Measurements from ENCODE around the gene DNHD1.

DNHD1 gene

DNA sequence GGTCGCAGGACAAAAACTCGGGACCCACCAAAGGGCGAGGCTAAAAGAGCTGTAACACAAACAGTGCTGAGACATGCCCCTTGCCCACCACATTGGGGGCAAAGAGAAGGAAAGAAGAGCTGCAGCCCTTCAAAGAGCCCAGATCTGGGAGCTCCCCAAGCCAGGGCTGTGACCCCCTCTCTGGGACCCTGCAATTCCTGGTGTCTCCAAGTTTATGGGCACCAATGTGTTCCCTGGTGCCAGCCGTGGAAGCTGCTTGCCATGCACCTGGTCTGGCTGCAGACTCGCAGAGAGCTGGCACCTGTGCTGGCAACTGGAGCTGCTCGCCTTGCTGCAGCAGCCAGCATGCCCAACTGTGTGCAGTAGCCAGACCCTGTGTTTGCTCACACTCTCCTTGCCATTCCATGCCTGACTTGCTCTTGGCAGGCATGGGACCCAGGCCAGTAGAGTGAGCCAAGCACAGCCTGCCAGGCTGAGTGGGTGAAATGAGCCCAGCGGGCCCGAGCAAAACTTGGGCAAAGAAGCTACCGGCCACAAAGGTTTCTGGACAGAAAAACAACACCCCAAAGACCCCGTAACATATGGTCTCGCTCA, 90.4 kb downstream of the DNHD1 start:
- no peak for DNase-seq (ENCODE audit: low spot score)

DNA sequence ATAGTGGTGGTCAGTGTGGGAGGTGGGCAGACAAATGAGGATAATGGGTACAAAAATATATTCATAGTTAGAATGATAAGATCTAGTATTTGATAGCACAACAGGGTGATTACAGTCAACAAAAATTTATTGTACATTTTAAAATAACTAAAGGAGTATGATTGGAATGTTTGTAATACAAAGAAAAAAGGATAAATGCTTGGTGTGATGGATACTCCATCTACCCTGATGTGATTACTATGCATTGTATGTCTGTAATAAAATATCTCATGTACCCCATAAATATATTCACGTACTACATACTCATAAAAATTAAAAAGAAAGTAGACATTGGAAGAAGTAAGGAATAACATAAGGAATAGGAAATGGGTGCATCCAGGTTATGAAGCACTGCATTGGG, 90.9 kb downstream of the DNHD1 start:
- DNase-seq (ENCODE audit: low spot score), result no peak

DNA sequence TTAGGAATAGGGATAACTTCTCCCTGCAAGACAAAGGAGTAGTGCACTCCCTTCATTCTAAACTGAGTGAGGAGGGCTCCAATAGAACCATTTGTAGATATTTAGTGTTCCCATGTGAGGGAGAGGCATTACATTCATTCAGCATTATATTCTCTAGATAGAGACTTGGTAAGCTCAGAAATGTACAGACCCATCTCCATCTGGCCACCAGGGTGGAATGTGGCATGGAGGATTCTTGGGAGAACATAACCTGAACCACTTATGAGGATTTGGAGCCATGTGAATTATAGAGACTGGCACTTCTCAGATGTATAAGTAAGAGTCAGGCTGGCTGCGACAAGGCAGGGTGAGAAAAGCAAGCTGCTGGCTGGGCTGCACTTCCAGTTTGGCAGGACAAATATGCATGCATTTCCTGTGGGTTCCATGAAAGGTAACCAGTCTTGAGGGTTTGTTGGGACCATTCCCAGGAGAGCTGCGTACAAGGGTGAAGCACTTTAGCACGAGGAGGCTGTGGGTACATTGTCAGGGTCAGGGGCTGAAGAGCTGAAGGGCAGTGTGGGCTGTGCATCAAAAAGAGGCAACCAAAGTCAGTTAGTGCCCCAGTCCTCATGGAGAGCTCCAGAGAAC, 97.2 kb downstream of the DNHD1 start:
- no peak for DNase-seq (ENCODE audit: low spot score)

DNA sequence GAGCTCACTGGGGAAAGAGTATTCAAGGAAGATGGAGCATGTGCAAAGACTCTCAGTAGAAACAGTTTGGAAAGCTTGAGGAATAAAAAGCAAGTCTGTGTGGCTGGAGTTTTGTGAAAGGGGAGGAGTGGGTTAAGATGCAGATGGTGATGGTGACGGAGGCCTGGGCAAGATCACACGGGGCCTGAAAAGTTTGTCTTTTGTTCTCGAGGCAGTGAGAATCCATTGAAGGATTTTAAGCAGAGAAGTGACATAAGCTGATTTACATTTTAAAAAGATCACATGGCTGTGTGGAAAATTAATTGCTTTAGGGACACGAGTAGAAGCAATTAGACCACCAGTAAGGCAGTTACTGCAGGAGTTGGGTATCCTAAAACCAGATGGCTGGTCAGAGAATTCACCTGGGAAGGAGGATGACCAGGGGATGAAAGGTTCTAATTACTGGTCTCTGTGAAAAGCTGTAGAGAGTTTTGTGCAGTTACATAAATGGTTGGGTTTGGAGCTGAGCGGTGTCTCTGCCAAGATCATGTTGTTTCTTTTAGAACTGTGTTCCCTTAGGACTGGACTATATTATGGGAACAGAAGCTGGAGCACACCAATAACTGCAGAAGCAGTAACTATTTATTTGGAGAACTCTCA, 99.3 kb downstream of the DNHD1 start:
- DNase-seq (ENCODE audit: low spot score), result no peak

DNA sequence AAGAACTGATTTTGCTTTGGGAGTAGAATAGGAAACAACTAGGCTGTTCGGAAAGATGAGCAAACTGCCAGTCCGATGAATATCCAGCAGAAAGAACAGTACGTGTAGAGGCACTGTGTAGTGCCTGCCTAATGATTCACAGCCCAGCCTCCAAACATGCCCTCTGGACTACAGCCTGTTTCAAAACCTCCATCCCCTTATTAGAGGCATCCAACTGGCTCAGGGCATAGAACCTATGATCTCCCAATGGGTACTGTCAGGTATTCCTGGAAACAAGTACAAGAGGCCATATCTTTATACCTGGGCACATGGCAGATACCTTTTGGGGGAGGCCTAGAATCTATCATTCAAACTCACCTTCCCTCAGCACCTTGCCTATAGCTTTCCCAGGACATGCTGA, 101.5 kb downstream of the DNHD1 start:
- DNase-seq (ENCODE audit: low spot score), result no peak

DNA sequence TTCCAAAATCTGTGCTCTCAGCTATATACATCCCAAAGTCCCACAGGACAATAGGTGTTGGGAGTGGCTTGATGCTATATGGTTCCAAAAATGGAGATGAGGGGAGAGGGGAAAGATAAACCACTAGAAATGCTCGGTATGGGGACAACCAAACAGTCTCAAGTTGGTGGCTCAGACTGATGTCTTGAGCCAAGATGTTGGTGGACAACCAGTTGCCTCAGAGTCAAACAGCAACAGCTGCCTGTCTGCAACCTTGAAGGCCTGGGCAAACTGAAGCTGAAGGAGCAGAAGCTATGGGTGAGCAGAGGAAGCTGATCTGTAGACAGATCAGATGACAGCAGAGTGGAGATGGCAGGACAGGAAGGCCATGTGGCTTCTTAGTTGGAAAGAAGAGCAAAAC, 102.4 kb downstream of the DNHD1 start:
- no peak for DNase-seq (ENCODE audit: low spot score)

DNA sequence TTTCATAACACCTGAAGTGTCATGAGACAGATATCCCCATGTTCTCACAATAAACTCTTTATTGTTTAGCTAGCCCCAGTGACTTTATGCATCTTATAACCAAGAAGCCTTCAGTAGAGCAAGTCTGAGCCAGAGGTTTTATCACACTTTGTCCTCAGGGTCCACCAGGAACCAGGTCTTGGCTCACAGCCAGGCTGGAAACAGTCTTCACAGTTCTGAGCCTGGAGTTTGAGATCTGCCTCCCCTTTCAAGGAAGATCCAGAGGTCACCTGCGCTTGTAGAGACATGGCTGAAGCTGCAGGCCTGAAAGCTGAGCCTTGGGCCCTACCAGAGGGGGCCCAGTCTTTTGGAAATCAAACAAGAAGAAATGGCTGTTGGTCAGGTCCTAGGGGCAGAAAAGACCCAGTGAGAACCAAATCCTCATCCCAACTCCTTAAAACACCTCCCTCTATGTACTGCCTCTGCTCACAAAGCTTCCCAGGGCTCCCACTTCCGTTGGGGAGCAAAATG, 102.9 kb downstream of the DNHD1 start:
- DNase-seq (ENCODE audit: low spot score), result no peak

DNA sequence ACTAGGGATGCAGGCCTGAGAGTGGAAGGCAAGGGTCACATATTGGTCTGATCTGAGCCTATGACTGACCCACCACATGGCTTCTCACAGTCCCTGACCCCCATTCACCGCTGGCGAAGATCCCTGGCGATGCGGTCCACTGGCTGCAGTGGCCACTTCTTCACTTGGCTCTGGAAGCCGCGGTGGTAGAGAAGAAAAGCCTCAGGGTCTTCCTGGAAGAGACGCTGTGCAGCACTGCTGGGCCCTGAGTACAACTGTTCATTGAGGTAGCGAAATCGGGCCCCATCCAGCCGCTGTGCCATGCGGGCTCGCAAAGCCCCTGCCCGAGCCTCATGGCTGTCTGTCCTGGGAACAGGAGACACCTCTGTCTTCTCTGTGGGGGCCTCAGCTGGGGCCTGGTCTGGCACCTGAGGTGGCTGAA, 104.0 kb downstream of the DNHD1 start:
- no peak for DNase-seq (ENCODE audit: low spot score)

DNA sequence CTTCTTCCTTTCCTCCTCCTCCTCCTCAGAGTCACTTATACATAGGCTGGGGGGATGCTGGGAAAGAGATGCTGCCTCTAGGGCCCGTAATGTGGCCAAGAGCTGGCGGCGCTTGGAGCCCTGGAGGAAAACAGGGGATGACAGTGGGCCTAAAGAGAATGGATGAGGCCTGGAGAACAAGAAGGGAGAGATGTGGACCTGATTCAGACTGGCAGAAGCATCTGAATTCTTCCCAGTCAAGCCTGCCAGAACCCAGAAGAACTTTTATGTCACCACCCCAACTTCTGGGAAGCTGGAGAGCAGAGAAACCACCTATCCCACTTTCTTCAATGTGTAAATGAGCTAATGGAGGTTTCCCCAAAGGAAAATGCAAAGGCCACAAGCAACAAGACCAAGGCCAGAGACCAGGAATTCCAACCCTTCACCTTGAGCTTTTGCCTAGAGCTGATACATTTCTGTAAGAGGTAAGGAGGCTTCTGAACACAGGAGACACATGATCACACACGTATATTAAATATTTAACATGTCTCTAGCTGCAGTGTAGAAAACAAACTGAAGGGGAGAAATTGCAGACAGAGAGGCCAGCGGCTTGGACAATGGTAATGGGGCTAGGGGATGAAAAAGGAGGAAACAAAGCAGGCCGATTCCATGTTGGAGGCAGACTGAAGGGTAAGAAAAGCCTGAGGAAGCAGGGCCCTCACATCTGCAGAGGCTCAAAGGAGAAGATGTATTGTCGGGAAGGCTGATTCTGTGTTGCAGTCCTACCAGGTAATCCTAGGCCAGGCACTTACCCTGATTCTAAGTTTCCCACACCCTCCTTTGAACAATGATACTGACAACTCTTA, 105.2 kb downstream of the DNHD1 start:
- no peak for DNase-seq (ENCODE audit: low spot score)

DNA sequence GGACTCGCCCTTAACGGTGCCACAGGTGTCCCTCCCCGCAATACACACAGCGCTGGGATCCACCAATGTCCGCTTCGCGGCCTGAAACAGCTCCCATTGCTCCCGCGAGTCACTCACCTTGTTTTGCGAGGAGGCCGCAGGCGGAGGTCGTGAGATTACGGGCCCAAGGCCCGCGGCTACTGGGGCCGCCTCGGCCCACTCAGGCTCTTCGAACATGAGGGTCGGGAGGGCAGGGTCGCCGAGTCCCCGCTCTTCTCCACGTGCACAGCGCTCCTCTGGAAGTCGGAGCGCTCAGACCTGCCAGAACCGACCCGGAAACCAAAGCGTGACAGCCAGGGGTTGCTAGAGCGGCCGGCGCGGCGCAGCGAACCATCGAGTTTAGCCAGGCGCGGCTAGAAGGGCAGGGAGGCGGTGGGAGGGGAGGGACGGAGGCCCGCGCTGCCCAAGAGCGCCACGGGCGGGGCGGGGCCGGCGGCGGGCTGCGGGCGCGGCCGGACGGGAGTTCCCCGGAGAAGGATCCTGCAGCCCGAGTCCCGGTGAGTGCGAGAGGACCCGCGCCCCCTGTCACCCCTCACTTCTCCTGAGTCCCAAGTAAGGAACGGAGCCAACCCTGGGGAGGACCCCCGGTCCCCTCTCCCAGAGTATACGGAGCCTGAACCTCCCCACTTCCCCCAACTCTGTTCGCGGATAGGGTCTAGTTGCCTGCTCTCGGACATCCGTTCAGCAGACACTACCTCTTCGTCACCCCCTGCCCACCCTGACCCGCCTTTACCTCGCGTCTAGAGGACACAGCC, 106.4 kb downstream of the DNHD1 start, which contains the start of the genes ILK and RRP8:
TSS of gene ILK (plus strand) at position 488 of the 794 bp plus-strand sequence. CDS start 498 bp downstream, outside the sequence.
TSS of gene RRP8 (minus strand) at position 330 of the 794 bp plus-strand sequence. CDS start at position 216, 114 bp downstream.
- DNase-seq (ENCODE audit: low spot score), result peak; percentile 94

DNA sequence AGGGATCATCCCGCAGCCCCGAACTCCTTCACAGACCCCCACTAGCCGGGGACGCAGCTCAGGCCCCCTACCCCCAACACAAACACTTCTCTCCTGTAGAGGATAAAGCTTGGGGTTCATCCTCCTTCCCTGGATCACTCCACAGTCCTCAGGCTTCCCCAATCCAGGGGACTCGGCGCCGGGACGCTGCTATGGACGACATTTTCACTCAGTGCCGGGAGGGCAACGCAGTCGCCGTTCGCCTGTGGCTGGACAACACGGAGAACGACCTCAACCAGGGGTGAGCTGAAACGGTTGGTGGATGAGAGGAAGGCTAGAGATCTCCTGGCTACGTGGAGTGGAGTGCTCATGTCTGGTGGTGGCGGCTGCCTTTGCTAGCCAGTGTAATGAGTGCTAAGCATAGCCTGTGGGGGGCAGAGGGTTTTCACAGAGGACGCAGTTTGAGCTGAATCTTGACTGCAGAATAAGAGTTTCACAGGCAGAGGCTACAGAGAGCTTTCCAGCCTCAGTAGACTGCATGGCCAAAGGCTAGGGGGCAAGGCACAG, 107.1 kb downstream of the DNHD1 start:
- peak; percentile 67 for DNase-seq (ENCODE audit: low spot score)

DNA sequence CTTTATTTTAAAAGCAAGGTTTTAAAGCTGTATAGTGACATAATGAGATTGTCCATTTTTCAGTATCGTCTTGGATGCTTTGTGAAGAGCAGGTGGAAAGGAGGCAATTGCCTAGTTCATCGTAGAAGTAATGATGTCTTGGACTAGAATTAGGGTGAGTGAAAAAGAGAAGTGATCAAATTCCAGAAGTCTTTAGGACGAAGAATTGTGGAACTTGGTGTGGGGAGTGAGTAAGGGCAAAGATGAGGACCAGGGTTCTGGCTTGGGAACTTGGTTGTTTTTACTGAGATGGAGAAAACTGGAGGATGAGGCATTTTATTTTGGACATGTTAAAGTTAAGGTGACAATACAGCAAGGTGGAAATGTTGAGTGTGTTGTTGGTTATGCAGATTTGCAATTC, 107.7 kb downstream of the DNHD1 start:
- DNase-seq (ENCODE audit: low spot score), result no peak

DNA sequence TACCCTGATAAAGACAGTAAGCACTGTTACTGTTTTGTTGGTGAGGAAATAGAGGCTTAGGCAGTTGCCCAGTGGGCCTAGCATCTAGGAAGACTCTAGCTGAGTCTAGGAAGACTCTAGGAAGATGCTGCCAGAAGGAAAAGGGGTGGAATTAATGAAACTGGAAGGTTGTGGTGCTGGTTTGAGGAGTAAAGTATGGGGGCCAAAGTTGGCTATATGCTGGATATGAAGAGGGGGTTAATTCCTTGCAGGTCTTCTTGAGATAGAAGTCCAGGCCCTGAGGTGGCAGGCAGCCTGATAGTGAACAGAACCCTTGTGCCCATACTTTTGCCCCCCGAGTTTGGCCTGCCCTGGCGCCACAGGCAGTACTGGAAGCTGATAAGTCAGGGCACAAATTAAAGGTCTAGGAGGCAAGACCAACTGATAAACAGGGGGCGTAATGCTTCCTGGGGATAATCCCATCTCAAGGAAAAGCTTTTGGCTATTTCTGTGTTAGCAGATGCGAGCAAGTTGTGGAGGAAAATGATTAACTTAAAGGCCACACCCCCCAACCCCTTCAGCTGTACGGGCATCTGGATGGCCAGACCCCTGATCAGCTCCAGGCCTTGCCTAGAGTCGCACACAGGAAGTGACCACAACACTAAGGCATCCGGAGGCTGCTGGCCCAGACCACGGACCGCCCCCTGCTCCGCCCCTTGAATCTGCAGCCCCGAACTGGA, 109.5 kb downstream of the DNHD1 start:
- DNase-seq (ENCODE audit: low spot score), result peak; percentile 48

DNA sequence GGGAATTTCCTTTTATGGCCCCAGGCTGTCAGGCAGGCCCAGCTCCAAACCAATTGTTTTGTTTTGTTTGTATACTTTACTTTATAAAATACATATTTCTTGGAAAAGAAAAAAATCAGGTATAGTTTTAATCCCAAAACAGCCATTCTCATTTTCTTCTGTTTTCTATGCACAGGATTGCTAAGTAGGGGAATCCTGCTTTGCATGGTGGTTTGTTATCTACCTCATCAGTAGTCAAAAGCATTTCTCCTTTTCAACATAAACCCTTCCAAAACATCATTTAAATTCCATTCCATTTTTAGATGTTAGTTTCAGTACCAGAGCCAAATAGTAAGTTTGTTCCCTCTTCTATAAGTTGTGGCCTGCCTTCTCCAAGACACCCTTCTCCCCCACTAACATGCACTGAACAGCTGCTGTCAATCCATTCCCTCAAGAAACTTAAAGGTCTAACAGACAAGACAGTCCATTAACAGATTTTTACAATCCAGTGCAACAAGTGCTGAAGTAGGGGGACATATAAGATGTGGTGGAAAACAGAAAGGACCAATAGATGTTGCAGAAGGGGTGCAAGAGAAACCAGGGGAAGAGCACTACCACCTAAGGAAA, 110.2 kb downstream of the DNHD1 start:
- no peak for DNase-seq (ENCODE audit: low spot score)

DNA sequence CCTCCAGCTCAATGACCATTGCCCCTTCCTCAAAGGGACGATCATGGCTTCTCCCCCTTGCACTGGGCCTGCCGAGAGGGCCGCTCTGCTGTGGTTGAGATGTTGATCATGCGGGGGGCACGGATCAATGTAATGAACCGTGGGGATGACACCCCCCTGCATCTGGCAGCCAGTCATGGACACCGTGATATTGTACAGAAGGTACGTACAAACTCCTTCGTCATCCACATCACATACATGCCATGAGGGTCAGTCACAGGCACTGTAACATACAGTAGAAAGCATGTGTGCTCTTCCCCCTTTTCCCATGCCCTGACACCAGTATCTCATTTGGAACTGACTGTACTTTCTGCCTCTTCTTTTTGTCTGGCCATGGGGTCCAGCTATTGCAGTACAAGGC, 110.9 kb downstream of the DNHD1 start:
- DNase-seq (ENCODE audit: low spot score), result no peak

DNA sequence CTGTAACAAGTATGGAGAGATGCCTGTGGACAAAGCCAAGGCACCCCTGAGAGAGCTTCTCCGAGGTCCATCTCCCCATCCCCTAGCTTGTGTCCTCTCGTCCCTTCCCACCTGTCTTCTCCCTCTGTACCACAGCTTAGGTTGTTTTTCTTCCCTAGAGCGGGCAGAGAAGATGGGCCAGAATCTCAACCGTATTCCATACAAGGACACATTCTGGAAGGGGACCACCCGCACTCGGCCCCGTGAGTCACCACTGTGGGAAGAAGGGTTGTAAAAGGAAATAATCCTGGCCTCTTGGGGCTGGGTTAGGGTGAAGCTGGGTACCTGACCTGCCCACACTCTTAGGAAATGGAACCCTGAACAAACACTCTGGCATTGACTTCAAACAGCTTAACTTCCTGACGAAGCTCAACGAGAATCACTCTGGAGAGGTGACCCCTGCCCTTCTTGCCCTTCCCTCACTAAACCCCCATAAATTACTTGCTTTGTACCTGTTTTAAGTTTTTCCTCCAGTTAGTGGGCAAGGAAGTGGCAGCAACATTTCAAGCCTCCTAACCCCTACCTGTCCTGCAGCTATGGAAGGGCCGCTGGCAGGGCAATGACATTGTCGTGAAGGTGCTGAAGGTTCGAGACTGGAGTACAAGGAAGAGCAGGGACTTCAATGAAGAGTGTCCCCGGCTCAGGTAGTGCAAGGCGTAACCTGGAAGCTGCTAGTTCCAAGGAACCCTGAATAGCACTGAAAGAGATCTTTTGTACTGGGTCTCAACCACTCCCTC, 111.8 kb downstream of the DNHD1 start:
- no peak for DNase-seq (ENCODE audit: low spot score)

DNA sequence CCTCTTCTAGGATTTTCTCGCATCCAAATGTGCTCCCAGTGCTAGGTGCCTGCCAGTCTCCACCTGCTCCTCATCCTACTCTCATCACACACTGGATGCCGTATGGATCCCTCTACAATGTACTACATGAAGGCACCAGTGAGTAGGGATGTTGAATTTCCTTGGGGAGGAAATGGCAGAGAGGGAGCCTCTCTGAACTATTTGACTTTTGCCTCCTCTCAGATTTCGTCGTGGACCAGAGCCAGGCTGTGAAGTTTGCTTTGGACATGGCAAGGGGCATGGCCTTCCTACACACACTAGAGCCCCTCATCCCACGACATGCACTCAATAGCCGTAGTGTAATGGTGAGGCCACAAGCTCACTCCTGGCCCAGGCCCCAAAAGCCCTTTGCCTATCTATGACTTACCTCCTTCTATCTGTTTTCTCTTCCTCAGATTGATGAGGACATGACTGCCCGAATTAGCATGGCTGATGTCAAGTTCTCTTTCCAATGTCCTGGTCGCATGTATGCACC, 112.5 kb downstream of the DNHD1 start:
- DNase-seq (ENCODE audit: low spot score), result no peak

DNA sequence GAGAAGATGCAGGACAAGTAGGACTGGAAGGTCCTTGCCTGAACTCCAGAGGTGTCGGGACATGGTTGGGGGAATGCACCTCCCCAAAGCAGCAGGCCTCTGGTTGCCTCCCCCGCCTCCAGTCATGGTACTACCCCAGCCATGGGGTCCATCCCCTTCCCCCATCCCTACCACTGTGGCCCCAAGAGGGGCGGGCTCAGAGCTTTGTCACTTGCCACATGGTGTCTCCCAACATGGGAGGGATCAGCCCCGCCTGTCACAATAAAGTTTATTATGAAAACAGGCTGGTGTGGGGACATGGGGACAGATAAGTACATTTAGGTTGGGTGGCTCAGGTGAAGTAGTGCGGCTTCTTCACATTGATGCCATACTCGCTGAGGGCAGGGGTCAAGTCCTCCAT, 113.5 kb downstream of the DNHD1 start:
- DNase-seq (ENCODE audit: low spot score), result no peak
